ENCODE data around the gene BCAR1.

- no peak for TF ChIP-seq CTCF (IDR thresholded peaks at IDR 0.05; ENCODE audit: borderline replicate concordance, extremely low read depth, low read length, poor library complexity, severe bottlenecking)
- no peak for TF ChIP-seq EZH2 (IDR thresholded peaks at IDR 0.05; ENCODE audit: borderline replicate concordance, low read depth, low read length, severe bottlenecking)
These were observed 41.3 kb upstream of the BCAR1 start for GRCh38 chr16:75292691-75293090.

Data from DND-41 (cell line).